ENCODE data around the gene ZNF146. TPM values are rescaled to one million over a fixed set of nuclear protein-coding genes. Genes with fewer than 3 reads are reported as not detected.

The ZNF146 gene
- total and polyA plus RNA-seq, 2 of the 8 experiments (the other 6 are each of a cell fraction or from before 2014, with no cell fraction given): 27.0 to 161 TPM

DNA sequence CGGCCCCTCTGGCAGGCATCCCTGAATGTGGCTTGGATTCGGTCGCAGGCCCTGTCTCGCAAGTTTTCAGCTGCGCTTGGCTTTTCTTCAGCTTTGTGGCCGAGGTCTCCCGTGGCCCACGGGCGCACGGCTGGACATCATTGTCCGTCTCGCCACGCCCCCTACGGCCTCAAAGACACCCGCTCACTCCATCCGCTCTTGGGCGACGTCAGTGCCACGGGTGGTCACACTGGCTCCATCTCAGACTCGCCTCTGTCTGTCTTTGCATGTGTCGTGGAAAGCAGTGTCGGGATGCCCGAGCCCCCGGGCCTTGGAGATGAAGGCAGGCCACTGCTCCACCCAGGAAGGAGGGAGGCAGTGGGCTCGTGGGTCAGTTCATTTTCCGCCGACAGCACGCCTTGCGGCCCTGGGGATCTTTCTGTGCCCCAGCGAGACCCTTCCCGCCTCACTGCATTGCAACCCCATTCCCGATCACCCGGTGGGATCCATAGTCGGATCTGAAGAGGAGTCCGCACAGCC, 51.0 kb downstream of the ZNF146 start (continued):
- no peak for TF ChIP-seq KDM5A (IDR thresholded peaks at IDR 0.05; ENCODE audit: low read length)
- TF ChIP-seq KDM4A (IDR thresholded peaks at IDR 0.05; ENCODE audit: low read depth, low read length, severe bottlenecking): no peak
- no peak for TF ChIP-seq SIX5 (IDR thresholded peaks at IDR 0.05; ENCODE audit: low read depth, low read length)
